Ishikawa (cell line): ENCODE measurements around the gene CPEB4.

Experiments used
- CEBPB ChIP-seq: IDR thresholded peaks from 2 replicates; pipeline ENCODE4 v1.6.1; 2012
- CREB1 ChIP-seq: IDR thresholded peaks from 2 replicates; pipeline ENCODE4 v1.6.1; 2012; ENCODE audit warnings: low read depth
- EGR1 ChIP-seq: IDR thresholded peaks from 2 replicates; pipeline ENCODE4 v1.6.1; 2012
- EP300 ChIP-seq: IDR thresholded peaks from 2 replicates; pipeline ENCODE4 v1.6.1; 2012; ENCODE audit warnings: borderline replicate concordance
- FOXM1 ChIP-seq: IDR thresholded peaks from 2 replicates; pipeline ENCODE4 v1.6.1; 2012; ENCODE audit warnings: low read depth, borderline replicate concordance
- MAX ChIP-seq: IDR thresholded peaks from 2 replicates; pipeline ENCODE4 v1.6.1; 2012
- NFIC ChIP-seq: IDR thresholded peaks from 2 replicates; pipeline ENCODE4 v1.6.1; 2012
- RAD21 ChIP-seq: IDR thresholded peaks from 2 replicates; pipeline ENCODE4 v1.6.1; 2012; ENCODE audit warnings: low read depth
- REST ChIP-seq: IDR thresholded peaks from 2 replicates; pipeline ENCODE4 v1.6.1; 2012; ENCODE audit warnings: low read depth, mild to moderate bottlenecking
- TAF1 ChIP-seq: IDR thresholded peaks from 2 replicates; pipeline ENCODE4 v1.6.1; 2012; ENCODE audit warnings: low read depth, mild to moderate bottlenecking
- TCF12 ChIP-seq: IDR thresholded peaks from 2 replicates; pipeline ENCODE4 v1.6.1; 2012; ENCODE audit warnings: low read depth
- TEAD4 ChIP-seq: IDR thresholded peaks from 2 replicates; pipeline ENCODE4 v1.6.1; 2012
- USF1 ChIP-seq: IDR thresholded peaks from 2 replicates; pipeline ENCODE4 v1.6.1; 2012
- YY1 ChIP-seq: IDR thresholded peaks from 2 replicates; pipeline ENCODE4 v1.6.1; 2012; ENCODE audit warnings: low read depth
- ZBTB7A ChIP-seq: IDR thresholded peaks from 2 replicates; pipeline ENCODE4 v1.6.1; 2012; ENCODE audit warnings: low read depth

Gene CPEB4

GRCh38 chr5:173858021-173858669 is 30.0 kb upstream of the CPEB4 start:
- TF ChIP-seq EP300 (no peak), YY1 (no peak), CREB1 (no peak), CEBPB (no peak)

- TF ChIP-seq RAD21 (no peak), USF1 (no peak), REST (no peak), TCF12 (no peak), NFIC (no peak), TAF1 (no peak), ZBTB7A (no peak), CREB1 (no peak), CEBPB (no peak), EP300 (no peak), EGR1 (no peak), MAX (no peak), TEAD4 (no peak)
Measured at GRCh38 chr5:173858670-173859407, 29.3 kb upstream of the CPEB4 start.

- TF ChIP-seq TCF12 (no peak), MAX (no peak), CEBPB (no peak), FOXM1 (no peak), YY1 (no peak), USF1 (no peak), ZBTB7A (no peak), RAD21 (no peak), NFIC (no peak), REST (no peak), CREB1 (no peak), EP300 (no peak), TAF1 (no peak), EGR1 (no peak), TEAD4 (no peak)
Measured at GRCh38 chr5:173859408-173860159, 28.6 kb upstream of the CPEB4 start.

GRCh38 chr5:173862047-173862477 is 26.1 kb upstream of the CPEB4 start:
- no peak for TF ChIP-seq RAD21
- TF ChIP-seq MAX: no peak
- TF ChIP-seq TEAD4: no peak
- TF ChIP-seq FOXM1: no peak
- no peak for TF ChIP-seq ZBTB7A
- no peak for TF ChIP-seq NFIC
- TF ChIP-seq EGR1: no peak
- no peak for TF ChIP-seq TCF12
- TF ChIP-seq YY1: no peak
- TF ChIP-seq USF1: no peak
- TF ChIP-seq TAF1: no peak
- no peak for TF ChIP-seq CREB1
- TF ChIP-seq REST: no peak
- TF ChIP-seq EP300: no peak
- no peak for TF ChIP-seq CEBPB
